ENCODE results near the gene NEK3. TPM values are rescaled to one million over a fixed set of nuclear protein-coding genes. Genes with fewer than 3 reads are reported as not detected.
A peak's percentile ranks its signal among the peaks of the same experiment; 100 is the strongest.
"Not testable (repeated sequence)": the region's sequence is repeated elsewhere in the genome, so short reads cannot be mapped to it uniquely, and the experiment has no call there.

Gene NEK3, protein sequence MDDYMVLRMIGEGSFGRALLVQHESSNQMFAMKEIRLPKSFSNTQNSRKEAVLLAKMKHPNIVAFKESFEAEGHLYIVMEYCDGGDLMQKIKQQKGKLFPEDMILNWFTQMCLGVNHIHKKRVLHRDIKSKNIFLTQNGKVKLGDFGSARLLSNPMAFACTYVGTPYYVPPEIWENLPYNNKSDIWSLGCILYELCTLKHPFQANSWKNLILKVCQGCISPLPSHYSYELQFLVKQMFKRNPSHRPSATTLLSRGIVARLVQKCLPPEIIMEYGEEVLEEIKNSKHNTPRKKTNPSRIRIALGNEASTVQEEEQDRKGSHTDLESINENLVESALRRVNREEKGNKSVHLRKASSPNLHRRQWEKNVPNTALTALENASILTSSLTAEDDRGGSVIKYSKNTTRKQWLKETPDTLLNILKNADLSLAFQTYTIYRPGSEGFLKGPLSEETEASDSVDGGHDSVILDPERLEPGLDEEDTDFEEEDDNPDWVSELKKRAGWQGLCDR
- polyA plus RNA-seq (2011; rRNA removed) (4.8 and 10.1 TPM in 2 replicates), polyA minus RNA-seq (2011; rRNA and poly(A)+ RNA removed) (2.4 and 3.0 TPM in 2 replicates)

- Histone ChIP-seq H3K4me3 (ENCODE audit: low read depth, low read length) (peak within 1 kb of the TSS; percentile 61), H3K36me3 (ENCODE audit: control insufficient read depth, insufficient read depth, low read length) (no peaks in the 10 kb centered on the region), H3K27me3 (ENCODE audit: control insufficient read depth, insufficient read depth, low read length) (no peaks in the 10 kb centered on the region)
- CTCF ChIA-PET: interaction anchor here (1.6 to 2.1 kb wide), 3 partner anchors 12 to 42 kb away, joined by 3 to 6 read pairs (median 4); no protein-coding TSS in a partner anchor
- no peak for DNase-seq (ENCODE audit: low read depth)
- no peak for TF ChIP-seq CTCF (IDR thresholded peaks at IDR 0.05; ENCODE audit: insufficient read depth, low read depth, low read length)
- POLR2A ChIA-PET: no interaction called here
Observed at GRCh38 chr13:52159159-52159982, at the start of gene NEK3. Gene NEK3 (minus strand): TSS chr13:52159597. CDS start chr13:52156191, 3,406 bp downstream.

DNA sequence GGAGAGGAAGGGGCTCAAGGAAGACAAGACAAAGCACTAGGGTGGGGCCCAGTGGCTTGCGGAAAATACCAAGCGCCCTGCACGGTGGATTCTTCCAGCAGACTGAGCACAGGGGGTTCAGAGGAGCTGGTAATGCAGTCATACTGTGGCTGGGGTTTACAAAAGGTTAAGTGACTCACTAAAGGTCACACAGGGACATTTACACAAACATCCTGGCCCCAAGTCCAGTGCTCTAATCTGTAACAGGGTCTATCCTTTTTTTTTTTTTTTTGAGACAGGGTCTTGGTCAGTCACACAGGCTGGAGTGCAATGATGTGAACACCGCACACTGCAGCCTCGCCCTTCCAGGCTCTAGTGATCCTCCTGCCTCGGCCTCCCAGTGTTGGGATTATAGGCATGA lies 49.0 kb upstream of the NEK3 start:
- POLR2A ChIA-PET; H3K36me3 ChIP-seq (ENCODE audit: control insufficient read depth, insufficient read depth, low read length); H3K27me3 ChIP-seq (ENCODE audit: control insufficient read depth, insufficient read depth, low read length); DNase-seq (ENCODE audit: low read depth); CTCF ChIA-PET; H3K4me3 ChIP-seq (ENCODE audit: low read depth, low read length): not testable (repeated sequence)

- H3K36me3 ChIP-seq (ENCODE audit: control insufficient read depth, insufficient read depth, low read length); CTCF ChIA-PET; H3K27me3 ChIP-seq (ENCODE audit: control insufficient read depth, insufficient read depth, low read length); H3K4me3 ChIP-seq (ENCODE audit: low read depth, low read length); DNase-seq (ENCODE audit: low read depth); POLR2A ChIA-PET: not testable (repeated sequence)
Observed at GRCh38 chr13:52207896-52208295, 48.5 kb upstream of the NEK3 start.

GRCh38 chr13:52207337-52207736 lies 47.9 kb upstream of the NEK3 start:
- POLR2A ChIA-PET; CTCF ChIA-PET; DNase-seq (ENCODE audit: low read depth); H3K27me3 ChIP-seq (ENCODE audit: control insufficient read depth, insufficient read depth, low read length); H3K4me3 ChIP-seq (ENCODE audit: low read depth, low read length); H3K36me3 ChIP-seq (ENCODE audit: control insufficient read depth, insufficient read depth, low read length): not testable (repeated sequence)

DNA sequence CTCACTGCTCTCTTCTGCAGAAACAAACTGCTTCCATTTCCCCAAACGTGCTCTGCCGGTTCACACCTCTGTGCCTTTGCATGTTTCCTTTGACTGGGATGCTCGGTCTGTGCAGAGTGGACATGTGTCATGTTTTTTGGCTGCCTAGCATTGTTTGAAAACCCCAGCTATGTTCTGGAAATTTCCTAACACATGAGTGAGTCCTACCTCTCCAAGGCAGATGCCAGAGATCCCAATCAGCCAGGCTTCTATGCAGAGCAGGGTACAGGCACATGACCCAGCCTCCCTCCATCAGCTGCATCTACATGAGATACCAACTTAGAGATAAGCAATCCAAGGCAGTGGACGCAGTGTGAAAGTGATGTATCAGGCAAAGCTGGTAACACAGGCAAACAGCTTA lies 45.1 kb upstream of the NEK3 start:
- H3K27me3 ChIP-seq (ENCODE audit: control insufficient read depth, insufficient read depth, low read length); POLR2A ChIA-PET; H3K36me3 ChIP-seq (ENCODE audit: control insufficient read depth, insufficient read depth, low read length); DNase-seq (ENCODE audit: low read depth); H3K4me3 ChIP-seq (ENCODE audit: low read depth, low read length): not testable (repeated sequence)
- CTCF ChIA-PET: interaction anchor here (1.0 to 1.7 kb wide), 2 partner anchors 246 to 390 kb away, joined by 3 to 5 read pairs; no protein-coding TSS in a partner anchor

DNA sequence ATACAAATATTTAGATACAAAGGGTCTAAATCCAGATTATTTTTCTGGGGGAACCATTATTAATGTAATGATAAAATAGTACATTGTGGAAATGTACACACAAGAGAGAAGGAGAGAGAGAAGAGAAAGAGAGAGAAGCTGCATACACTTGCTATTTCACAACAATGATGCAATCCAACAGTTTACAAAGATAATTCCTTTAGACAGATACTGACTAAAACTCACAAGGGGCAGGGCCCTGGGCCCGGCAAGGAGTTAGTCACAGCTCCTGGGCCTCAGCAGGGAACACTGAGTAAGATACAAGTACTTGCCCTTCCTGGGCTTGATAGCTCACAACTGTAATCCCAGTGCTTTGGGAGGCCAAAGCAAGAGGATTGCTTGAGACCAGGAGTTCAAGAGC lies 44.5 kb upstream of the NEK3 start:
- POLR2A ChIA-PET; H3K36me3 ChIP-seq (ENCODE audit: control insufficient read depth, insufficient read depth, low read length); H3K27me3 ChIP-seq (ENCODE audit: control insufficient read depth, insufficient read depth, low read length); H3K4me3 ChIP-seq (ENCODE audit: low read depth, low read length): not testable (repeated sequence)
- CTCF ChIA-PET: interaction anchor here (1.0 to 1.7 kb wide), 3 partner anchors 247 to 389 kb away, joined by 3 to 5 read pairs (median 3); no protein-coding TSS in a partner anchor
- DNase-seq (ENCODE audit: low read depth): peak; percentile 50

GRCh38 chr13:52202506-52202905 lies 43.1 kb upstream of the NEK3 start:
- POLR2A ChIA-PET; DNase-seq (ENCODE audit: low read depth); H3K27me3 ChIP-seq (ENCODE audit: control insufficient read depth, insufficient read depth, low read length); H3K4me3 ChIP-seq (ENCODE audit: low read depth, low read length); H3K36me3 ChIP-seq (ENCODE audit: control insufficient read depth, insufficient read depth, low read length): not testable (repeated sequence)
- CTCF ChIA-PET: interaction anchor here (0.6 to 1.6 kb wide), 4 partner anchors 70 to 387 kb away, joined by 3 to 6 read pairs (median 4); no protein-coding TSS in a partner anchor

Measured in BJ (cell line).